ENCODE data around the gene CCDC92. TPM values are rescaled to one million over a fixed set of nuclear protein-coding genes. Genes with fewer than 3 reads are reported as not detected.

CCDC92 gene
- total and polyA plus RNA-seq, 2 of the 8 experiments (the other 6 are each of a cell fraction or from before 2014, with no cell fraction given): 0.43 to 0.51 TPM

DNA sequence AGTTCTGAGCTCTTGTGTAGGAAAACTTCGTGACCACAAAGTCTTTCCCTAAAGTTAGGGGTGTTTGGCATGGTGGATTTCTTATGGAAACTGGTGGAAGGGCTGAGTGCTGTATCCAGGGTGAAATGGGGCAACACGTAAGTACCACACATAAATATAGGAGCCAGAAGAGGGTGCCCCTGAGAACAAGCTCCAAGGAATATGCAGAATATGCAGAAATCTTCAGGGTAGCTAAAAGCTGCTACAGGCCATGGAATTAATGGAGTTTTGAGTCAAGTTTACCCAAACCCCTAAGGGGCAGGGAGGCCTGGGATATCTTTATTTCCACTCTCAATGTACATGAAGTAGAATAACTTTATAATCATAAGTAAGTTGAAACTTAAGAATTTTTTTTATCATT is 44.4 kb upstream of the CCDC92 start:
- Histone ChIP-seq H4K8ac (ENCODE audit: extremely low read depth, insufficient read depth, low read length) (no peak overlapping the region), H3K23ac (ENCODE audit: insufficient read length) (no peak overlapping the region), H3K4ac (replicated peaks; ENCODE audit: insufficient read length, low read depth, low read length) (no peak overlapping the region), H2AFZ (ENCODE audit: low read length) (no peak overlapping the region), H2BK5ac (ENCODE audit: low read depth, low read length) (no peak overlapping the region), H2BK15ac (ENCODE audit: low read length) (no peak overlapping the region), H3K4me3 (ENCODE audit: extremely low read depth in 1 of 4, insufficient read depth in 2 of 4, low read depth in 3 of 4, low read length in 4 of 4) (no peak overlapping the region), H3K4me1 (replicated peaks in 1 of 4; ENCODE audit: control insufficient read depth in 3 of 4, insufficient read depth in 4 of 4, low read length in 3 of 4) (no peaks in the 10 kb centered on the region), H4K5ac (ENCODE audit: insufficient read length, low read depth, low read length) (no peak overlapping the region), H3K4me2 (ENCODE audit: insufficient read depth in 1 of 2, low read depth in 2 of 2, low read length in 2 of 2) (no peak overlapping the region), H3K9ac (replicated peaks in 1 of 4; ENCODE audit: extremely low read depth in 1 of 4, low read depth in 3 of 4, low read length in 3 of 4) (no peak overlapping the region), H4K91ac (replicated peaks; ENCODE audit: insufficient read length, low read length) (no peak overlapping the region), H3K18ac (ENCODE audit: extremely low read depth, low read length) (no peak overlapping the region), H3K27me3 (replicated peaks in 1 of 4; ENCODE audit: control insufficient read depth in 3 of 4, extremely low read depth in 1 of 4, insufficient read depth in 3 of 4, low read length in 3 of 4) (no peaks in the 10 kb centered on the region), H3K79me1 (ENCODE audit: low read depth, low read length) (no peaks in the 10 kb centered on the region), H3K79me2 (ENCODE audit: control insufficient read depth in 1 of 2, insufficient read depth in 2 of 2, low read length in 2 of 2) (no peaks in the 10 kb centered on the region), H3K23me2 (ENCODE audit: low read depth, low read length) (no peaks in the 10 kb centered on the region), H3K14ac (ENCODE audit: insufficient read length) (no peak overlapping the region), H2BK20ac (ENCODE audit: low read length) (no peak overlapping the region), H3K9me3 (ENCODE audit: insufficient read depth in 2 of 2, low read depth in 1 of 2, low read length in 1 of 2) (no peaks in the 10 kb centered on the region), H3K36me3 (ENCODE audit: control insufficient read depth in 2 of 4, insufficient read depth in 4 of 4, low read length in 3 of 4) (peaks cover 0 to 12% (median 6%) of the 10 kb centered on the region in 4 experiments; a peak in 3 of 8 replicates), H2BK12ac (ENCODE audit: low read depth, low read length) (no peak overlapping the region), H3K56ac (replicated peaks; ENCODE audit: insufficient read length, low read depth, low read length) (no peak overlapping the region), H2BK120ac (replicated peaks; ENCODE audit: low read depth, low read length) (no peak overlapping the region), H3K27ac (ENCODE audit: low read depth, low read length) (no peak overlapping the region), H4K20me1 (replicated peaks in 1 of 2; ENCODE audit: control insufficient read depth in 1 of 2, insufficient read depth in 2 of 2, low read length in 2 of 2) (no peaks in the 10 kb centered on the region), H2AK5ac (ENCODE audit: low read depth, low read length) (no peak overlapping the region)
- FAIRE-seq (no peak), DNase-seq (ENCODE audit: low read depth in 1 of 2, low spot score in 2 of 2) (no peak)
- CTCF ChIA-PET (ENCODE audit: partially characterized antibody): interaction anchor here (1.1 to 1.9 kb wide), 3 partner anchors 14 to 19 kb away, joined by 3 to 14 read pairs (median 8); no protein-coding TSS in a partner anchor
- 74% methylated on average over 2 of the region's 2 CpGs; no CpG with 5 or more reads in 1 of the 2 experiments for WGBS, 2 experiments (ENCODE audit: extremely low coverage in 1 of 2, insufficient coverage in 1 of 2, insufficient read length in 1 of 2, insufficient replicate concordance in 2 of 2, low coverage in 1 of 2, low lambda C conversion rate in 2 of 2, missing lambda C conversion rate in 1 of 2)
- POLR2A ChIA-PET (ENCODE audit: partially characterized antibody): no interaction called here
- TF ChIP-seq, protein P1, sequence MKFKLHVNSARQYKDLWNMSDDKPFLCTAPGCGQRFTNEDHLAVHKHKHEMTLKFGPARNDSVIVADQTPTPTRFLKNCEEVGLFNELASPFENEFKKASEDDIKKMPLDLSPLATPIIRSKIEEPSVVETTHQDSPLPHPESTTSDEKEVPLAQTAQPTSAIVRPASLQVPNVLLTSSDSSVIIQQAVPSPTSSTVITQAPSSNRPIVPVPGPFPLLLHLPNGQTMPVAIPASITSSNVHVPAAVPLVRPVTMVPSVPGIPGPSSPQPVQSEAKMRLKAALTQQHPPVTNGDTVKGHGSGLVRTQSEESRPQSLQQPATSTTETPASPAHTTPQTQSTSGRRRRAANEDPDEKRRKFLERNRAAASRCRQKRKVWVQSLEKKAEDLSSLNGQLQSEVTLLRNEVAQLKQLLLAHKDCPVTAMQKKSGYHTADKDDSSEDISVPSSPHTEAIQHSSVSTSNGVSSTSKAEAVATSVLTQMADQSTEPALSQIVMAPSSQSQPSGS (IDR thresholded peaks at IDR 0.05; ENCODE audit: low read length): no peak
- TF ChIP-seq MAFK (IDR thresholded peaks at IDR 0.05; ENCODE audit: low read depth, low read length) (no peak), GABPA (IDR thresholded peaks at IDR 0.05; ENCODE audit: borderline replicate concordance, insufficient read depth, low read length) (no peak), SAP30 (IDR thresholded peaks at IDR 0.05; ENCODE audit: insufficient read depth, insufficient replicate concordance, low read length) (no peak), CTBP2 (IDR thresholded peaks at IDR 0.05; ENCODE audit: borderline replicate concordance, insufficient read depth, insufficient read length, low read length) (no peak), POU5F1 (IDR thresholded peaks at IDR 0.05; ENCODE audit: low read depth, low read length) (no peak), PHF8 (conservative IDR thresholded peaks at IDR 0.05; ENCODE audit: low read depth, low read length) (no peak), SIN3A (conservative IDR thresholded peaks at IDR 0.05 in 1 of 2, IDR thresholded peaks at IDR 0.05 in 1 of 2; ENCODE audit: low read depth in 1 of 2, low read length in 2 of 2) (no peak), BCL11A (IDR thresholded peaks at IDR 0.05; ENCODE audit: low read depth in 2 of 2, low read length in 2 of 2) (no peak), SP2 (IDR thresholded peaks at IDR 0.05; ENCODE audit: low read length) (no peak), HDAC2 (IDR thresholded peaks at IDR 0.05; ENCODE audit: borderline replicate concordance in 1 of 2, low read depth in 2 of 2, low read length in 2 of 2) (no peak)
